HepG2 (cell line): ENCODE results near the gene STIP1. TPM values are rescaled to one million over a fixed set of nuclear protein-coding genes. Genes with fewer than 3 reads are reported as not detected.
A peak's percentile ranks its signal among the peaks of the same experiment; 100 is the strongest.

Source experiments
- ATAC-seq: fragments of 200-7000 bp; cut with Tn5 transposase; 3 replicates; pipeline ENCODE4 v1.9.1; 2020; ENCODE audit warnings: mild to moderate bottlenecking, moderate library complexity
- BruUV-seq: library from RNA; stranded (reverse); fragments of 400-500 nt; replicated peaks from 2 replicates; lab custom pipeline; 2021; lab: Mats Ljungman, UMichigan
- CTCF ChIA-PET: fragments of 300-600 bp; formaldehyde crosslinking; extraction: SDS; loops from one replicate; lab custom pipeline; 2021; ENCODE audit warnings: low total read pairs, inconsistent platforms, low intra/inter-chr PET ratio; lab: Yijun Ruan, JAX
- POLR2A ChIA-PET: fragments of 350-600 bp; sonication (Branson Sonifier 250); formaldehyde crosslinking; loops from one replicate; lab custom pipeline; 2020; ENCODE audit warnings: antibody characterized with exemption, inconsistent platforms; lab: Yijun Ruan, JAX
- DNase-seq: peaks from one replicate; pipeline ENCODE4 v3.0.0-alpha.2; 2015; ENCODE audit warnings: low spot score
- FAIRE-seq: peaks from 3 replicates; lab custom pipeline; 2011; peaks lifted over from hg19 to GRCh38; lab: Jason Lieb, UNC
- H2AFZ ChIP-seq: one replicate; pipeline ENCODE4 v1.6.1; 2011; ENCODE audit warnings: low read length, inconsistent platforms
- H3K27ac ChIP-seq: fragments of 300-600 bp; 3 replicates; pipeline ENCODE4 v1.8.0; 2011; ENCODE audit warnings: mixed run types, mild to moderate bottlenecking, mixed read lengths, low read length, inconsistent platforms; ENCODE audit not compliant: insufficient read depth; ENCODE audit errors: extremely low read length
- H3K27me3 ChIP-seq, 2 experiments: fragments of 200-600 bp in 1 of 2; 2 replicates in 1 of 2; 3 replicates in 1 of 2; pipeline versions ENCODE4 v1.6.0 to v1.8.0; 2011; ENCODE audit warnings: low read length in 2 of 2, mild to moderate bottlenecking in 2 of 2, moderate library complexity in 2 of 2, inconsistent platforms in 1 of 2; ENCODE audit not compliant: insufficient read depth in 2 of 2, control insufficient read depth in 1 of 2
- H3K36me3 ChIP-seq, 2 experiments: fragments of 200-600 bp in 1 of 2; replicated peaks in 1 of 2; 2 replicates in 1 of 2; 3 replicates in 1 of 2; pipeline versions ENCODE4 v1.5.1 to v1.8.0; 2011; ENCODE audit warnings: low read length in 2 of 2, inconsistent platforms in 1 of 2; ENCODE audit not compliant: insufficient read depth in 2 of 2, control insufficient read depth in 1 of 2
- H3K4me1 ChIP-seq: 2 replicates; pipeline ENCODE4 v1.5.1; 2012; ENCODE audit warnings: low read length, inconsistent platforms; ENCODE audit not compliant: insufficient read depth
- H3K4me2 ChIP-seq: 2 replicates; pipeline ENCODE4 v1.6.0; 2011; ENCODE audit warnings: low read depth, low read length, inconsistent platforms
- H3K4me3 ChIP-seq, 3 experiments: fragments of 200-600 bp in 1 of 3; sonication (generic), shearing (Covaris generic) in 1 of 3; replicated peaks in 1 of 3; 2 replicates each; pipeline ENCODE4 v1.5.1; 2011 to 2016; ENCODE audit warnings: low read length in 3 of 3, inconsistent platforms in 2 of 3, low read depth in 2 of 3, mild to moderate bottlenecking in 2 of 3, control low read depth in 1 of 3, mixed read lengths in 1 of 3; ENCODE audit not compliant: insufficient read depth in 1 of 3
- H3K79me2 ChIP-seq: one replicate; pipeline ENCODE4 v1.6.1; 2011; ENCODE audit warnings: low read length, inconsistent platforms; ENCODE audit not compliant: insufficient read depth
- H3K9ac ChIP-seq: 2 replicates; pipeline ENCODE4 v1.6.0; 2011; ENCODE audit warnings: mild to moderate bottlenecking, low read depth, low read length, inconsistent platforms; ENCODE audit not compliant: insufficient read depth
- H3K9me3 ChIP-seq: 2 replicates; pipeline ENCODE4 v1.5.1; 2012; ENCODE audit warnings: mild to moderate bottlenecking, low read length
- H4K20me1 ChIP-seq: 2 replicates; pipeline ENCODE4 v1.6.0; 2011; ENCODE audit warnings: inconsistent platforms, mild to moderate bottlenecking, low read length, moderate library complexity; ENCODE audit not compliant: insufficient read depth
- JUNB ChIP-seq: sonication (generic); formaldehyde crosslinking; IDR thresholded peaks from 2 replicates; pipeline ENCODE4 v1.8.0; 2022; ENCODE audit warnings: missing genetic modification reagents, mild to moderate bottlenecking, borderline replicate concordance
- NONO ChIP-seq, 2 experiments: fragments of 450-650 bp in 1 of 2; sonication (generic) in 1 of 2; formaldehyde crosslinking in 1 of 2; IDR thresholded peaks in 1 of 2; conservative IDR thresholded peaks in 1 of 2; 2 replicates each; pipeline versions ENCODE4 v1.6.1 to v1.8.0; 2017 to 2022; ENCODE audit warnings: mild to moderate bottlenecking in 1 of 2, missing genetic modification reagents in 1 of 2, moderate library complexity in 1 of 2
- PAWR ChIP-seq: sonication (generic); formaldehyde crosslinking; IDR thresholded peaks from 2 replicates; pipeline ENCODE4 v1.4.0; 2020; ENCODE audit warnings: missing genetic modification reagents, mild to moderate bottlenecking, borderline replicate concordance
- PAX8 ChIP-seq: sonication (generic); formaldehyde crosslinking; IDR thresholded peaks from 2 replicates; pipeline ENCODE4 v1.8.0; 2022; ENCODE audit warnings: mild to moderate bottlenecking, missing genetic modification reagents, borderline replicate concordance
- POLR2G ChIP-seq: fragments of 200-400 bp; formaldehyde crosslinking; IDR thresholded peaks from 2 replicates; pipeline ENCODE4 v1.6.1; 2018; ENCODE audit warnings: mild to moderate bottlenecking, low read depth, low read length, moderate library complexity
- SIX1 ChIP-seq: sonication (generic); formaldehyde crosslinking; IDR thresholded peaks from 2 replicates; pipeline ENCODE4 v1.4.0; 2020; ENCODE audit warnings: missing genetic modification reagents, borderline replicate concordance
- TRIM24 ChIP-seq: sonication (generic); formaldehyde crosslinking; IDR thresholded peaks from 2 replicates; pipeline ENCODE4 v1.8.0; 2022; ENCODE audit warnings: mild to moderate bottlenecking, missing genetic modification reagents
- ZBTB42 ChIP-seq: sonication (generic); formaldehyde crosslinking; IDR thresholded peaks from 2 replicates; pipeline ENCODE4 v1.5.0; 2020; ENCODE audit warnings: mild to moderate bottlenecking, missing genetic modification reagents
- ZFP36L1 ChIP-seq: sonication (generic); formaldehyde crosslinking; IDR thresholded peaks from 2 replicates; pipeline ENCODE4 v1.8.0; 2022; ENCODE audit warnings: mild to moderate bottlenecking, missing genetic modification reagents, moderate library complexity
- ZNF589 ChIP-seq: sonication (generic); formaldehyde crosslinking; conservative IDR thresholded peaks from 2 replicates; pipeline ENCODE4 v1.8.0; 2022; ENCODE audit warnings: mild to moderate bottlenecking, moderate library complexity, missing genetic modification reagents
- ZNF780A ChIP-seq: sonication (generic); formaldehyde crosslinking; IDR thresholded peaks from 2 replicates; pipeline ENCODE4 v1.8.0; 2022; ENCODE audit warnings: mild to moderate bottlenecking, missing genetic modification reagents, moderate library complexity
- ZNF782 ChIP-seq: sonication (generic); formaldehyde crosslinking; IDR thresholded peaks from 2 replicates; pipeline ENCODE4 v1.4.0; 2020; ENCODE audit warnings: missing genetic modification reagents, mild to moderate bottlenecking, borderline replicate concordance
- ZSCAN21 ChIP-seq: sonication (generic); formaldehyde crosslinking; IDR thresholded peaks from 2 replicates; pipeline ENCODE4 v1.8.0; 2022; ENCODE audit warnings: mild to moderate bottlenecking, missing genetic modification reagents, moderate library complexity, borderline replicate concordance
- ZSCAN31 ChIP-seq: sonication (generic); formaldehyde crosslinking; IDR thresholded peaks from 2 replicates; pipeline ENCODE4 v1.5.0; 2020; ENCODE audit warnings: low read depth, mild to moderate bottlenecking, missing genetic modification reagents
- whole genome bisulfite sequencing: methylation state at CpG from one replicate; pipeline ENCODE4 v1.1.6; 2017; ENCODE audit warnings: low lambda C conversion rate; 5-methylcytosine and 5-hydroxymethylcytosine counted together
- in situ Hi-C: cut with HindIII; loops from 2 replicates; pipeline ENCODE4 v1.10.0; 2017; ENCODE audit warnings: low pct_unique_long_range_greater_than_20kb; ENCODE audit not compliant: extremely low pct_ligation_motif_present
- intact Hi-C: fragments of 100-400 bp; cut with micrococcal nuclease; formaldehyde crosslinking; loops from one replicate; pipeline ENCODE4 v1.10.0; 2022; ENCODE audit not compliant: unreplicated experiment
- polyA plus RNA-seq, 8 experiments: library from polyadenylated mRNA; depleted of rRNA in 3 of 8; stranded (reverse) in 7 of 8; unstranded in 1 of 8; fragments of >200 nt; fragmentation: Illumina TruSeq in 4 of 8; extraction: Trizol in 4 of 8; gene quantifications; 2 replicates each; pipeline versions ENCODE4 v1.2.1 to v1.2.3, GENCODE V29; 2011 to 2016; ENCODE audit warnings: low read depth in 4 of 8, missing spikeins in 1 of 8, mixed read lengths in 1 of 8; ENCODE audit not compliant: insufficient read depth in 1 of 8
- total RNA-seq, 5 experiments: library from RNA; depleted of rRNA; stranded (reverse); fragments of >200 nt; fragmentation: Illumina TruSeq; extraction: Trizol; gene quantifications; 2 replicates each; pipeline ENCODE4 v1.2.3, GENCODE V29; 2016; ENCODE audit warnings: low read depth in 1 of 5
- TF ChIP-seq, protein P1 (sequence below), 2 experiments: fragments of 450-650 bp in 1 of 2; sonication (generic) in 1 of 2; formaldehyde crosslinking; IDR thresholded peaks; 2 replicates each; pipeline versions ENCODE4 v1.5.0 to v1.8.0; 2020 to 2022; ENCODE audit warnings: mild to moderate bottlenecking in 1 of 2, missing genetic modification reagents in 1 of 2
- TF ChIP-seq, protein P2 (sequence below): sonication (generic); formaldehyde crosslinking; IDR thresholded peaks from 2 replicates; pipeline ENCODE4 v1.4.0; 2020; ENCODE audit warnings: mild to moderate bottlenecking, missing genetic modification reagents

The STIP1 gene
- total and polyA plus RNA-seq, 2 of the 13 experiments (the other 11 are each of a cell fraction or from before 2014, with no cell fraction given), result 81.1 to 217 TPM

DNA sequence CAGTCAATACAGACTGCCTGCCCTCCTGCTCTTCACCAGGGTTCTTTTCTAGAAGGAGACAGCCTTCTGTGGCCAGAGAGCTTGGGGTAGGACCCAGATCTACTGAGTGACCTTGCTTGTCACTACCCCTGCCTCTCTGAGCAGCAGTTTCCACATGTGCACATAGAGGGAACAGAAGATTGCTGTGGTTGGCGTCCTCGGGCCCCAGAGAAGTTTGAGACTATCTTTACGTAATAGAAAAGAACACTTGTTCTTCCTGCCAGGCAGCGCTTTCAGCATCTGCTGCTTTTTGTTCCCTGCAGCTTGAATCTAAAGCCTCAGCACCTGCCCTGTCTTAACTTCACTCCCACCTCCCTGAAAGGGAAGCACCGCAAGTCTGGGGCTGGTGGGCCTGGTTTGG, 53.0 kb downstream of the STIP1 start (continued):
- no peak for TF ChIP-seq TRIM24 (CRISPR knock-in tag)
- no peak for TF ChIP-seq ZNF782 (CRISPR knock-in tag)
- no peak for TF ChIP-seq JUNB (CRISPR knock-in tag)

DNA sequence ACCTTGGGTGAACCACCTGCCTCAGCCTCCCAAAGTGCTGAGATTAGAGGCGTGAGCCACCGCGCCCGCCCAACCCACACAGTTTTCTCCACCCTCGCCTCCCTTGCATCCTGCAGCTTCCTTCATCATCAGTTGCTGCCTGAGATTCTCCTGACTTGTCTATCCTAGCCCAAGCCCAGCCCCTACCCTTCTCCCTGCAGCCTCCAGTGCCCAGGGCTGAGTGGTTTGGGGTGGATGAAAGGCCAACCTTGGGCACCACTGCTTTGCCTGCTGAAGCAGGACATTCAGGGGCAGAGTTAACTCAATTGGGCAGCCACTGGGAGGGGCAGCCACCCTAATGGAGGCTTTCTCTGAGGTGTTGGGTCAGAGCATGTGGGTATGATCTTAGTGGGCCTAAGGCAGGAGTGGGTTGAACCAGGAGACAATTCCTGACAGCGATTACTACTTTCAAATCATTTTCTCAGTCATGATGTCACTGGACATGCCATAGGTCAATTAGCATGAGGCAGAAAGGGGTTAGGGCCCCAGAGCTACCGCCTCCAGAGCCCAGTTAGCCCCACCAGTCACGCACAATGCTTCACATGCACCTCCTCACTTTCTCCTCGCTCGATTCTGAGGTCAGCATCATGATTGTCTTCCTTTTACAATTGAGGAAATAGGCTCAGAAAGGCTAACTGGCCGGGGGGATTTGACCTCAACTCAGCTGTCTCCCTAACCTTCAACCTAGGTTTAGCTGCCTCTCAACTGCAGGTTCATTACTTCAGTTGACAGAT, 53.9 kb downstream of the STIP1 start:
- peaks cover 0 to 11% of the 10 kb centered on the region in 2 experiments; a peak in 3 of 5 replicates for H3K36me3 ChIP-seq
- in situ Hi-C loops, result loop anchor here (5.0 kb wide), 1 partner anchor 62 kb away; the partner anchor contains the start of gene CATSPERZ
- peak overlapping the region; percentile 100 for H3K4me2 ChIP-seq
- peaks cover 67% of the 10 kb centered on the region for H3K4me1 ChIP-seq
- WGBS, result 83% methylated on average over 11 of the region's 11 CpGs
- H4K20me1 ChIP-seq, result no peaks in the 10 kb centered on the region
- peak overlapping the region; percentile 92 for H3K9ac ChIP-seq
- ChIA-PET POLR2A (no interaction called here), CTCF (no interaction called here)
- no TSS peak for BruUV-seq
- H3K79me2 ChIP-seq, result peaks cover 16% of the 10 kb centered on the region
- no peaks in the 10 kb centered on the region for H3K9me3 ChIP-seq
- H3K27ac ChIP-seq, result peak overlapping the region; percentile 91
- H3K27me3 ChIP-seq, result no peaks in the 10 kb centered on the region; a peak in 1 of 5 replicates
- peak overlapping the region; percentile 63 to 90 (median 84) for H3K4me3 ChIP-seq
- intact Hi-C loops, result loop anchor here (5.0 kb wide), 1 partner anchor 53 kb away; the partner anchor contains the start of gene STIP1
- H2AFZ ChIP-seq, result no peak overlapping the region
- FAIRE-seq (no peak), DNase-seq (no peak), ATAC-seq (no peak)
- TF ChIP-seq NONO (IDR thresholded peaks at IDR 0.05) (no peak), NONO (CRISPR knock-in tag; conservative IDR thresholded peaks at IDR 0.05) (no peak; the same call in 1 of the 2 replicates), PAWR (CRISPR knock-in tag) (no peak), ZBTB42 (CRISPR knock-in tag) (0 out of 2 replicates have a peak, but pooled peaks have one; percentile 11), ZNF589 (CRISPR knock-in tag) (peak; percentile 30; the same call in 1 of the 2 replicates), SIX1 (CRISPR knock-in tag) (no peak), PAX8 (CRISPR knock-in tag) (0 out of 2 replicates have a peak, but pooled peaks have one; percentile 47), POLR2G (no peak), ZSCAN21 (peak; percentile 11; the same call in 1 of the 2 replicates), ZSCAN31 (CRISPR knock-in tag) (no peak), ZNF780A (CRISPR knock-in tag) (peak; percentile 55; the same call in 1 of the 2 replicates), ZFP36L1 (CRISPR knock-in tag) (no peak; the same call in 1 of the 2 replicates)
- TF ChIP-seq, protein P1, sequence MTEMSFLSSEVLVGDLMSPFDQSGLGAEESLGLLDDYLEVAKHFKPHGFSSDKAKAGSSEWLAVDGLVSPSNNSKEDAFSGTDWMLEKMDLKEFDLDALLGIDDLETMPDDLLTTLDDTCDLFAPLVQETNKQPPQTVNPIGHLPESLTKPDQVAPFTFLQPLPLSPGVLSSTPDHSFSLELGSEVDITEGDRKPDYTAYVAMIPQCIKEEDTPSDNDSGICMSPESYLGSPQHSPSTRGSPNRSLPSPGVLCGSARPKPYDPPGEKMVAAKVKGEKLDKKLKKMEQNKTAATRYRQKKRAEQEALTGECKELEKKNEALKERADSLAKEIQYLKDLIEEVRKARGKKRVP (CRISPR knock-in tag; IDR thresholded peaks at IDR 0.05), result 0 out of 4 replicates have a peak, but pooled peaks of 1 of the 2 experiments have one; percentile 12
- TF ChIP-seq, protein P2, sequence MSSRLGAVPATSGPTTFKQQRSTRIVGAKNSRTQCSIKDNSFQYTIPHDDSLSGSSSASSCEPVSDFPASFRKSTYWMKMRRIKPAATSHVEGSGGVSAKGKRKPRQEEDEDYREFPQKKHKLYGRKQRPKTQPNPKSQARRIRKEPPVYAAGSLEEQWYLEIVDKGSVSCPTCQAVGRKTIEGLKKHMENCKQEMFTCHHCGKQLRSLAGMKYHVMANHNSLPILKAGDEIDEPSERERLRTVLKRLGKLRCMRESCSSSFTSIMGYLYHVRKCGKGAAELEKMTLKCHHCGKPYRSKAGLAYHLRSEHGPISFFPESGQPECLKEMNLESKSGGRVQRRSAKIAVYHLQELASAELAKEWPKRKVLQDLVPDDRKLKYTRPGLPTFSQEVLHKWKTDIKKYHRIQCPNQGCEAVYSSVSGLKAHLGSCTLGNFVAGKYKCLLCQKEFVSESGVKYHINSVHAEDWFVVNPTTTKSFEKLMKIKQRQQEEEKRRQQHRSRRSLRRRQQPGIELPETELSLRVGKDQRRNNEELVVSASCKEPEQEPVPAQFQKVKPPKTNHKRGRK (CRISPR knock-in tag), result no peak
